ENCODE results near the gene CHMP2A. TPM values are rescaled to one million over a fixed set of nuclear protein-coding genes. Genes with fewer than 3 reads are reported as not detected.

CHMP2A gene
- total and polyA plus RNA-seq, 2 of the 13 experiments (the other 11 are each of a cell fraction or from before 2014, with no cell fraction given) = 49.7 to 55.0 TPM

DNA sequence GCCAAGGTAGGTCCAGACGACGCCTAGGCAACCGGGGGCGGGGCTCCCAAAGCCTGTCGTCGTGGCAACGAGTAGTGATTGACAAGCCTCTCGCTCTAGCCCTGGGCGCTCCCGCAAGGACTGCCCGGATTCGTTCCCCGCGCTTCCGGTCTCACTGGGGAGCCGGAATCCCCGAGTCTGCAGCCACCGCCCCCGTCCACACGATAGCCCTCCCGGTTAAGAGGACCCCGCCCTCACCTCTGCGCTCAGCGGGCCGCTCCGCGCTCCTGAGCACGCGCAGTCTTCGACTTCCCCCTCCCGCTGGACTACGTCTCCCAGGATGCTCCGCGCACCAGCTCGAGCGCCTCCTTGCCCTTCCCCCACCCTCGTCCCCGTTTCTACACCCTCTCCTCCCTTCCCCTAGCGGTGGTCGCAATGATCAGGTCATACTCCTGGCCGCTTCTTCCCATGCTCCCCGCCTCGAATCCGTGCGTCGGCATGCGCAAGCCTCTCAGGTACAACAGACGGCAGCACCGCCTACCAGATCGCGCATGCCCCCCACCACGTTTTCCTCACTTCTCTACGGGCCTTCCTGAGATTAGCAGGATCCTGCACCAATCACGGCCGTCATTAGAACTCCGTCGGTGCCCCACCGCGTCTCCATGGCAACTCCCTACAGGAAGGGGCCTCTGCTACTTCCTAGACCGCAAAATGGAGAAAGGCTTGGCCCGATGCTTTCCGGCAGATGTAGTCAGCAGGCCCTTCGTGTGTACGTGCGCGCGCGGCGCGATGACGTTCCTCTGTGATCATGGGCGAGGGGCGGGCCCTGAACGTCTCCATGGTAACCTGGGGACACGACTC lies 18.1 kb upstream of the CHMP2A start, which contains the start of gene MZF1 (continued):
- TF ChIP-seq, protein P1, sequence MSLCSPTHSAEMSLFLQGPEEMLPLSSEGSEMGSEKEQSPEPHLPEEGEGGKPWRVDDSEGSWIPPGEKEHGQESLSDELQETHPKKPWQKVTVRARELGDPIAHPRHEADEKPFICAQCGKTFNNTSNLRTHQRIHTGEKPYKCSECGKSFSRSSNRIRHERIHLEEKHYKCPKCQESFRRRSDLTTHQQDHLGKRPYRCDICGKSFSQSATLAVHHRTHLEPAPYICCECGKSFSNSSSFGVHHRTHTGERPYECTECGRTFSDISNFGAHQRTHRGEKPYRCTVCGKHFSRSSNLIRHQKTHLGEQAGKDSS (CRISPR knock-in tag; IDR thresholded peaks at IDR 0.05; ENCODE audit: borderline replicate concordance, low read depth) = no peak
- TF ChIP-seq, protein P2, sequence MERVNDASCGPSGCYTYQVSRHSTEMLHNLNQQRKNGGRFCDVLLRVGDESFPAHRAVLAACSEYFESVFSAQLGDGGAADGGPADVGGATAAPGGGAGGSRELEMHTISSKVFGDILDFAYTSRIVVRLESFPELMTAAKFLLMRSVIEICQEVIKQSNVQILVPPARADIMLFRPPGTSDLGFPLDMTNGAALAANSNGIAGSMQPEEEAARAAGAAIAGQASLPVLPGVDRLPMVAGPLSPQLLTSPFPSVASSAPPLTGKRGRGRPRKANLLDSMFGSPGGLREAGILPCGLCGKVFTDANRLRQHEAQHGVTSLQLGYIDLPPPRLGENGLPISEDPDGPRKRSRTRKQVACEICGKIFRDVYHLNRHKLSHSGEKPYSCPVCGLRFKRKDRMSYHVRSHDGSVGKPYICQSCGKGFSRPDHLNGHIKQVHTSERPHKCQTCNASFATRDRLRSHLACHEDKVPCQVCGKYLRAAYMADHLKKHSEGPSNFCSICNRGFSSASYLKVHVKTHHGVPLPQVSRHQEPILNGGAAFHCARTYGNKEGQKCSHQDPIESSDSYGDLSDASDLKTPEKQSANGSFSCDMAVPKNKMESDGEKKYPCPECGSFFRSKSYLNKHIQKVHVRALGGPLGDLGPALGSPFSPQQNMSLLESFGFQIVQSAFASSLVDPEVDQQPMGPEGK (CRISPR knock-in tag; IDR thresholded peaks at IDR 0.05) = peak; percentile 80
- TF ChIP-seq TGIF2 (CRISPR knock-in tag; IDR thresholded peaks at IDR 0.05) = peak; percentile 9; the same call in 1 of the 2 replicates
- TF ChIP-seq CHCHD3 (CRISPR knock-in tag; IDR thresholded peaks at IDR 0.05) = 0 out of 2 replicates have a peak, but pooled peaks have one; percentile 66
- TF ChIP-seq ZMYM3 (CRISPR knock-in tag; IDR thresholded peaks at IDR 0.05) = peak; percentile 41; the same call in 1 of the 2 replicates
- TF ChIP-seq, protein P3, sequence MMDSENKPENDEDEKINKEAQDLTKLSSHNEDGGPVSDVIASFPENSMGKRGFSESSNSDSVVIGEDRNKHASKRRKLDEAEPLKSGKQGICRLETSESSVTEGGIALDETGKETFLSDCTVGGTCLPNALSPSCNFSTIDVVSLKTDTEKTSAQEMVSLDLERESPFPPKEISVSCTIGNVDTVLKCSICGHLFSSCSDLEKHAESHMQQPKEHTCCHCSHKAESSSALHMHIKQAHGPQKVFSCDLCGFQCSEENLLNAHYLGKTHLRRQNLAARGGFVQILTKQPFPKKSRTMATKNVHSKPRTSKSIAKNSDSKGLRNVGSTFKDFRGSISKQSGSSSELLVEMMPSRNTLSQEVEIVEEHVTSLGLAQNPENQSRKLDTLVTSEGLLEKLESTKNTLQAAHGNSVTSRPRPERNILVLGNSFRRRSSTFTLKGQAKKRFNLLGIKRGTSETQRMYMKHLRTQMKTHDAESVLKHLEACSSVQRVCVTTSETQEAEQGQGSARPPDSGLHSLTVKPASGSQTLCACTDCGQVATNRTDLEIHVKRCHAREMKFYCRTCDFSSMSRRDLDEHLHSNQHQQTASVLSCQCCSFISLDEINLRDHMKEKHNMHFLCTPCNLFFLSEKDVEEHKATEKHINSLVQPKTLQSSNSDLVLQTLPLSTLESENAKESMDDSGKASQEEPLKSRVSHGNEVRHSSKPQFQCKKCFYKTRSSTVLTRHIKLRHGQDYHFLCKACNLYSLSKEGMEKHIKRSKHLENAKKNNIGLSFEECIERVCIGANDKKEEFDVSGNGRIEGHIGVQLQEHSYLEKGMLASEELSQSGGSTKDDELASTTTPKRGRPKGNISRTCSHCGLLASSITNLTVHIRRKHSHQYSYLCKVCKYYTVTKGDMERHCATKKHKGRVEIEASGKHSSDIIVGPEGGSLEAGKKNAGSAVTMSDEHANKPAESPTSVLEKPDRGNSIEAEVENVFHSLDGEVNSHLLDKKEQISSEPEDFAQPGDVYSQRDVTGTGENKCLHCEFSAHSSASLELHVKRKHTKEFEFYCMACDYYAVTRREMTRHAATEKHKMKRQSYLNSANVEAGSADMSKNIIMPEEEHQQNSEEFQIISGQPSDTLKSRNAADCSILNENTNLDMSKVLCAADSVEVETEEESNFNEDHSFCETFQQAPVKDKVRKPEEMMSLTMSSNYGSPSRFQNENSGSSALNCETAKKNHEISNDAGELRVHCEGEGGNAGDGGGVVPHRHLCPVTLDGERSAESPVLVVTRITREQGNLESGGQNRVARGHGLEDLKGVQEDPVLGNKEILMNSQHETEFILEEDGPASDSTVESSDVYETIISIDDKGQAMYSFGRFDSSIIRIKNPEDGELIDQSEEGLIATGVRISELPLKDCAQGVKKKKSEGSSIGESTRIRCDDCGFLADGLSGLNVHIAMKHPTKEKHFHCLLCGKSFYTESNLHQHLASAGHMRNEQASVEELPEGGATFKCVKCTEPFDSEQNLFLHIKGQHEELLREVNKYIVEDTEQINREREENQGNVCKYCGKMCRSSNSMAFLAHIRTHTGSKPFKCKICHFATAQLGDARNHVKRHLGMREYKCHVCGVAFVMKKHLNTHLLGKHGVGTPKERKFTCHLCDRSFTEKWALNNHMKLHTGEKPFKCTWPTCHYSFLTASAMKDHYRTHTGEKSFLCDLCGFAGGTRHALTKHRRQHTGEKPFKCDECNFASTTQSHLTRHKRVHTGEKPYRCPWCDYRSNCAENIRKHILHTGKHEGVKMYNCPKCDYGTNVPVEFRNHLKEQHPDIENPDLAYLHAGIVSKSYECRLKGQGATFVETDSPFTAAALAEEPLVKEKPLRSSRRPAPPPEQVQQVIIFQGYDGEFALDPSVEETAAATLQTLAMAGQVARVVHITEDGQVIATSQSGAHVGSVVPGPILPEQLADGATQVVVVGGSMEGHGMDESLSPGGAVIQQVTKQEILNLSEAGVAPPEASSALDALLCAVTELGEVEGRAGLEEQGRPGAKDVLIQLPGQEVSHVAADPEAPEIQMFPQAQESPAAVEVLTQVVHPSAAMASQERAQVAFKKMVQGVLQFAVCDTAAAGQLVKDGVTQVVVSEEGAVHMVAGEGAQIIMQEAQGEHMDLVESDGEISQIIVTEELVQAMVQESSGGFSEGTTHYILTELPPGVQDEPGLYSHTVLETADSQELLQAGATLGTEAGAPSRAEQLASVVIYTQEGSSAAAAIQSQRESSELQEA (CRISPR knock-in tag; IDR thresholded peaks at IDR 0.05; ENCODE audit: not compliant biosample characterization) = peak; percentile 33
- TF ChIP-seq MTA1 (CRISPR knock-in tag; IDR thresholded peaks at IDR 0.05; ENCODE audit: borderline replicate concordance) = peak; percentile 48; the same call in 1 of the 2 replicates
- TF ChIP-seq ZNF552 (CRISPR knock-in tag; IDR thresholded peaks at IDR 0.05; ENCODE audit: borderline replicate concordance) = no peak
- no peak for TF ChIP-seq KLF9 (CRISPR knock-in tag; IDR thresholded peaks at IDR 0.05; ENCODE audit: low read depth)
- peak; percentile 87 for TF ChIP-seq RBFOX2 (IDR thresholded peaks at IDR 0.05; ENCODE audit: low read depth, low read length)
- TF ChIP-seq ESRRA (CRISPR knock-in tag; IDR thresholded peaks at IDR 0.05; ENCODE audit: low read depth) = 0 out of 2 replicates have a peak, but pooled peaks have one; percentile 8
- TF ChIP-seq, protein P4, sequence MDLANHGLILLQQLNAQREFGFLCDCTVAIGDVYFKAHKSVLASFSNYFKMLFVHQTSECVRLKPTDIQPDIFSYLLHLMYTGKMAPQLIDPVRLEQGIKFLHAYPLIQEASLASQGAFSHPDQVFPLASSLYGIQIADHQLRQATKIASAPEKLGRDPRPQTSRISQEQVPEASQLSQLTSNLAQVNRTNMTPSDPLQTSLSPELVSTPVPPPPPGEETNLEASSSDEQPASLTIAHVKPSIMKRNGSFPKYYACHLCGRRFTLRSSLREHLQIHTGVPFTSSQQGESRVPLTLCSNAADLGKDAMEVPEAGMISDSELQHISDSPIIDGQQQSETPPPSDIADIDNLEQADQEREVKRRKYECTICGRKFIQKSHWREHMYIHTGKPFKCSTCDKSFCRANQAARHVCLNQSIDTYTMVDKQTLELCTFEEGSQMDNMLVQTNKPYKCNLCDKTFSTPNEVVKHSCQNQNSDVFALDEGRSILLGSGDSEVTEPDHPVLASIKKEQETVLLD (CRISPR knock-in tag; IDR thresholded peaks at IDR 0.05; ENCODE audit: low read depth) = peak; percentile 91
- TF ChIP-seq ZNF34 (CRISPR knock-in tag; IDR thresholded peaks at IDR 0.05; ENCODE audit: borderline replicate concordance) = peak; percentile 88
- TF ChIP-seq SCMH1 (CRISPR knock-in tag; IDR thresholded peaks at IDR 0.05; ENCODE audit: borderline replicate concordance) = no peak
